ENCODE data around the gene MMGT1.

MMGT1 gene

DNA sequence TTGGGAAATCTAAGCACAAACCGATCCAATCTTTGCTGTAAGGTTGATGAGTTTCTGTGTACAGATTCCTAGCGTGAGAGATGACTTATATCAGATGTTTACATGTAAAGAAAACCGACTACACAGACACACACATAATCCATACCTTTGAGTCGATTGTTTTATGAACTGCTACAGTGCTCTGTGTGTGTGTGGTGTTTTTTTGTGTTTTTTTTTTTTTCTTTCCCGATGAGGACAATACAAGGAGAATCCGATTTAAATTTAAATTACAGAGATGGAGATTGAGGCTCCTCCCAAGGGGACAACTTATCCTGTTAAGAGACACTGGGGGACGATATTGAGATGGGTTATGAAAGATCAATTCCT is 11.0 kb upstream of the MMGT1 start:
- TF ChIP-seq FOXP2 (optimal IDR thresholded peaks at IDR 0.05; ENCODE audit: borderline replicate concordance, extremely low read depth, extremely low read length, insufficient read depth): no peak
- no peak for TF ChIP-seq POLR2AphosphoS5 (IDR thresholded peaks at IDR 0.05; ENCODE audit: low read depth, low read length)
- TF ChIP-seq TAF1 (IDR thresholded peaks at IDR 0.05; ENCODE audit: borderline replicate concordance, insufficient read depth, low read length): no peak
- TF ChIP-seq SIN3A (IDR thresholded peaks at IDR 0.05; ENCODE audit: borderline replicate concordance, insufficient read depth, low read length): no peak
- TF ChIP-seq, protein P1, sequence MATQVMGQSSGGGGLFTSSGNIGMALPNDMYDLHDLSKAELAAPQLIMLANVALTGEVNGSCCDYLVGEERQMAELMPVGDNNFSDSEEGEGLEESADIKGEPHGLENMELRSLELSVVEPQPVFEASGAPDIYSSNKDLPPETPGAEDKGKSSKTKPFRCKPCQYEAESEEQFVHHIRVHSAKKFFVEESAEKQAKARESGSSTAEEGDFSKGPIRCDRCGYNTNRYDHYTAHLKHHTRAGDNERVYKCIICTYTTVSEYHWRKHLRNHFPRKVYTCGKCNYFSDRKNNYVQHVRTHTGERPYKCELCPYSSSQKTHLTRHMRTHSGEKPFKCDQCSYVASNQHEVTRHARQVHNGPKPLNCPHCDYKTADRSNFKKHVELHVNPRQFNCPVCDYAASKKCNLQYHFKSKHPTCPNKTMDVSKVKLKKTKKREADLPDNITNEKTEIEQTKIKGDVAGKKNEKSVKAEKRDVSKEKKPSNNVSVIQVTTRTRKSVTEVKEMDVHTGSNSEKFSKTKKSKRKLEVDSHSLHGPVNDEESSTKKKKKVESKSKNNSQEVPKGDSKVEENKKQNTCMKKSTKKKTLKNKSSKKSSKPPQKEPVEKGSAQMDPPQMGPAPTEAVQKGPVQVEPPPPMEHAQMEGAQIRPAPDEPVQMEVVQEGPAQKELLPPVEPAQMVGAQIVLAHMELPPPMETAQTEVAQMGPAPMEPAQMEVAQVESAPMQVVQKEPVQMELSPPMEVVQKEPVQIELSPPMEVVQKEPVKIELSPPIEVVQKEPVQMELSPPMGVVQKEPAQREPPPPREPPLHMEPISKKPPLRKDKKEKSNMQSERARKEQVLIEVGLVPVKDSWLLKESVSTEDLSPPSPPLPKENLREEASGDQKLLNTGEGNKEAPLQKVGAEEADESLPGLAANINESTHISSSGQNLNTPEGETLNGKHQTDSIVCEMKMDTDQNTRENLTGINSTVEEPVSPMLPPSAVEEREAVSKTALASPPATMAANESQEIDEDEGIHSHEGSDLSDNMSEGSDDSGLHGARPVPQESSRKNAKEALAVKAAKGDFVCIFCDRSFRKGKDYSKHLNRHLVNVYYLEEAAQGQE (IDR thresholded peaks at IDR 0.05; ENCODE audit: insufficient read depth in 1 of 2, low read depth in 2 of 2, low read length in 2 of 2): no peak

DNA sequence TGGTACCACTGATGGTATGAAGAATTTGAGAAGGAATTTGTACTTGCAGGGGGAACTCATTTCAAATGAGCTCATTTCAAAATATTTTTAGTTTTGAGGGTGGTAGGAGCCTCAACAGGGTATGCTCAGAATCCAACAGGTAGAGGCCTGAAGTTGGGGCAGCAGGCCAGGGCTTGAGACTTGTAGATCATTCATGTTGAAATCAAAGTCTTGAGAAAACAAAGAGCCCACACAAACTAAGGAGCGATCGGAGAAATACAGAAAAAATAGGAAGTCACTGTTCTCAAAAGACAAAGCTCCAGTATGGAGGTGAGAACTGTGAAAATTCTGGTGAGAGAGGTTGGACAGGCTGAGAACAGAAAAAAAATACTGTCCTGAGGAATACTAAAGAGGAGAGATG is 10.5 kb upstream of the MMGT1 start:
- TF ChIP-seq POLR2AphosphoS5 (IDR thresholded peaks at IDR 0.05; ENCODE audit: low read depth, low read length) (no peak), FOXP2 (optimal IDR thresholded peaks at IDR 0.05; ENCODE audit: borderline replicate concordance, extremely low read depth, extremely low read length, insufficient read depth) (no peak), SIN3A (IDR thresholded peaks at IDR 0.05; ENCODE audit: borderline replicate concordance, insufficient read depth, low read length) (no peak), TAF1 (IDR thresholded peaks at IDR 0.05; ENCODE audit: borderline replicate concordance, insufficient read depth, low read length) (no peak)
- TF ChIP-seq, protein P1 (IDR thresholded peaks at IDR 0.05; ENCODE audit: insufficient read depth in 1 of 2, low read depth in 2 of 2, low read length in 2 of 2): no peak

DNA sequence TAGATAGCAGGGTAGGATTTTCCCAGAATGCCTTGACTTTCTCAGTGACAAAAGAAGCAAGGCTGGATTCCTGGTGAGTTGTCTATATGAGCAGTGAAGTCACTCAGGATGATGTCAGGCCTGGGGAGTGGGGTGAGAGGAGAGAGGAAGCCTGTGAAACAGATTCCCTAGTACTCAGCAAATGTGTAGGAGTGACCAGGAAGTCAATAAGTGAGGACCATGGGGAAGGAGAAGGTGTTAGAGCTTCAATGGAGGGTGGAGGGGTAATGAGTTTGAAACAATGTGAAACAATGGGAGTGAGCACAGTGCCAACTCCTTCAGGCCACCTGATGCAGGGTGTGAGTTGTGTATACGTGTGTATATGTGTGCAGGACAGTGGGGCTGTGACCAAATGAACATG is 9.1 kb upstream of the MMGT1 start:
- TF ChIP-seq, protein P1 (IDR thresholded peaks at IDR 0.05; ENCODE audit: insufficient read depth in 1 of 2, low read depth in 2 of 2, low read length in 2 of 2): no peak
- TF ChIP-seq FOXP2 (optimal IDR thresholded peaks at IDR 0.05; ENCODE audit: borderline replicate concordance, extremely low read depth, extremely low read length, insufficient read depth): no peak
- TF ChIP-seq SIN3A (IDR thresholded peaks at IDR 0.05; ENCODE audit: borderline replicate concordance, insufficient read depth, low read length): no peak
- no peak for TF ChIP-seq TAF1 (IDR thresholded peaks at IDR 0.05; ENCODE audit: borderline replicate concordance, insufficient read depth, low read length)
- TF ChIP-seq POLR2AphosphoS5 (IDR thresholded peaks at IDR 0.05; ENCODE audit: low read depth, low read length): no peak

DNA sequence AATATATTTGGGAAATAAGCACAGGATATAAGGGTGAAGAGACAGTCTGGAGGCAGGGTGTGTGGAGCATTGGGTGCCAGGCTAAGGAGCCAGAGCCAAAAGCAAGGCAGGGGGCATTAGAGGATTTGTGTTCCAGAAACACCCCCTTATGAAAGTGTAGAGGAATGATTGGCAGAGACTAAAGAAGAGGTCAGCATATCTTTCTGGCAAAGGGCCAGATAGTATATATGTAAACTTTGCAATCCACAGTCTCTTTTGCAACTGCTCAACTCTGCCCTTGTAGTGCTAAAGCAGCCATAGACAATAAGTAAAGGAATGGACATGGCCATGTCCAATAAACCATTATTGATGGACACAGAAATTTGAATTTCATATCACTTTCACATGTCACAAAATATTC is 7.9 kb upstream of the MMGT1 start:
- TF ChIP-seq TAF1 (IDR thresholded peaks at IDR 0.05; ENCODE audit: borderline replicate concordance, insufficient read depth, low read length): no peak
- no peak for TF ChIP-seq SIN3A (IDR thresholded peaks at IDR 0.05; ENCODE audit: borderline replicate concordance, insufficient read depth, low read length)
- TF ChIP-seq POLR2AphosphoS5 (IDR thresholded peaks at IDR 0.05; ENCODE audit: low read depth, low read length): no peak
- TF ChIP-seq FOXP2 (optimal IDR thresholded peaks at IDR 0.05; ENCODE audit: borderline replicate concordance, extremely low read depth, extremely low read length, insufficient read depth): no peak
- TF ChIP-seq, protein P1 (IDR thresholded peaks at IDR 0.05; ENCODE audit: insufficient read depth in 1 of 2, low read depth in 2 of 2, low read length in 2 of 2): no peak

DNA sequence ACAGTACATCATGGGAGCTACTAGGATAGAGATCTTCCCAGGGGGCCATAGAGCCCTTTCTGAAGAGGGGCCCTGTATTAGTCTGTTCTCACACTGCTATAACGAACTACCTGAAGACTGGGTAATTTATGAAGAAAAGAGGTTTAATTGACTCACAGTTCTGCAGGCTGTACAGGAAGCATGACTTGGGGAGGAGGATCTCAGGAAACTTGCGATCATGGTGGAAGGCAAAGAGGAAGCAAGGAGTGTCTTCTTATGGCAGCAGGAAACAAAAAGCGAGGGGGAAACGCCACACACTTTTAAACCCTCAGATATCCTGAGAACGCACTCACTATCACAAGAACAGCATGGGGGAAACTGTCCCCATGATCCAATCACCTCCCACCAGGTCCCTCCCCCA is 7.2 kb upstream of the MMGT1 start:
- TF ChIP-seq FOXP2 (optimal IDR thresholded peaks at IDR 0.05; ENCODE audit: borderline replicate concordance, extremely low read depth, extremely low read length, insufficient read depth) (no peak), SIN3A (IDR thresholded peaks at IDR 0.05; ENCODE audit: borderline replicate concordance, insufficient read depth, low read length) (no peak), POLR2AphosphoS5 (IDR thresholded peaks at IDR 0.05; ENCODE audit: low read depth, low read length) (no peak), TAF1 (IDR thresholded peaks at IDR 0.05; ENCODE audit: borderline replicate concordance, insufficient read depth, low read length) (no peak)
- TF ChIP-seq, protein P1 (IDR thresholded peaks at IDR 0.05; ENCODE audit: insufficient read depth in 1 of 2, low read depth in 2 of 2, low read length in 2 of 2): no peak

All from PFSK-1 (cell line).